Measurements from ENCODE around the gene CLK4. TPM values are rescaled to one million over a fixed set of nuclear protein-coding genes. Genes with fewer than 3 reads are reported as not detected.

The CLK4 gene
- total RNA-seq, 1 donor: 30.8 TPM

DNA sequence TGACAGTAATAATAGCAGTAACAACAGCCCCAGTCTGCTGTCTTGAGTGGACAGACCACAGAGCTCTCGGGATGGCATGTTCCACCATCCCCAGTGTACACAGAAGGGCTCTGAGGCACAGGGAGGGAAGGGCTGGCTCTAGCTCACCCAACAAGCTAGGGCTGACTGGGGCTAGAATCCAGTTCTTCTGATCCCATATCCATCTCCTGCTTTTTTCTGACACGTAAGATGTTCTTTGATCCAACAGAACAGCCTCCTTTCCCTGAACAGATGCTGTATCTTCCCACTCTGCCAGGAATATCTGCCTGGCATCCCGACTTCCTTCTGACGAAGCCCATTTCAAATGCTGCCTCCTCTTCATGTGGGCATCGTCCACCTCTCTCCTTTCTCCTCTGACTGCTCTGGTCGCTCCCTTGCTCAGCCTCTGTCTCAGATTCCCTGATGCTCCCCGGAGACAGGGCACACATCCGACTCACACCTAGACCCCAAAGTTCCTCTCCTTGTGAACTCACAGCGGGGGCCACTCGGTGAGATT lies 43.6 kb upstream of the CLK4 start:
- no peak overlapping the region for H3K4me3 ChIP-seq (ENCODE audit: low read depth, low read length)
- DNase-seq (ENCODE audit: low read depth): no peak
- TF ChIP-seq, protein P1, sequence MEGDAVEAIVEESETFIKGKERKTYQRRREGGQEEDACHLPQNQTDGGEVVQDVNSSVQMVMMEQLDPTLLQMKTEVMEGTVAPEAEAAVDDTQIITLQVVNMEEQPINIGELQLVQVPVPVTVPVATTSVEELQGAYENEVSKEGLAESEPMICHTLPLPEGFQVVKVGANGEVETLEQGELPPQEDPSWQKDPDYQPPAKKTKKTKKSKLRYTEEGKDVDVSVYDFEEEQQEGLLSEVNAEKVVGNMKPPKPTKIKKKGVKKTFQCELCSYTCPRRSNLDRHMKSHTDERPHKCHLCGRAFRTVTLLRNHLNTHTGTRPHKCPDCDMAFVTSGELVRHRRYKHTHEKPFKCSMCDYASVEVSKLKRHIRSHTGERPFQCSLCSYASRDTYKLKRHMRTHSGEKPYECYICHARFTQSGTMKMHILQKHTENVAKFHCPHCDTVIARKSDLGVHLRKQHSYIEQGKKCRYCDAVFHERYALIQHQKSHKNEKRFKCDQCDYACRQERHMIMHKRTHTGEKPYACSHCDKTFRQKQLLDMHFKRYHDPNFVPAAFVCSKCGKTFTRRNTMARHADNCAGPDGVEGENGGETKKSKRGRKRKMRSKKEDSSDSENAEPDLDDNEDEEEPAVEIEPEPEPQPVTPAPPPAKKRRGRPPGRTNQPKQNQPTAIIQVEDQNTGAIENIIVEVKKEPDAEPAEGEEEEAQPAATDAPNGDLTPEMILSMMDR (IDR thresholded peaks at IDR 0.05; ENCODE audit: insufficient read depth, low read length): no peak

DNA sequence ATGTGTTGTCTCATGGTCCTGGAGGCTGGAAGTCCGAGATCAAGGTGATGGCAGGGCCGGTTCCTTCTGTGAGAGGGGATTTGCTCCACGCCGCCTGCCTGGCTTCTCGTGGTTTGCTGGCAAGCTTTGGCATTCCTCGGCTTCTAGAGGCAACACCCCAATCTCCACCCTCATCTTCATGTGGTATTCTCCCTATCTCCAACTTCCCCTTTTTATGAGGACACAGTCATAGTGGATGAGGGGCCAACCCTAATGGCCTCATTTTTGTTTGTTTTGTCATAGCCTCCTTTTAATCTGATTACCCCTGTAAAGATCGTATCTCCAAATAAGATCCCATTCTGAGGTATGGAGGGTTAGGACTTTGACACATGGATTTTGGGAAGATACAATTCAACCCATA lies 41.7 kb upstream of the CLK4 start:
- H3K4me3 ChIP-seq (ENCODE audit: low read depth, low read length): no peak overlapping the region
- TF ChIP-seq, protein P1 (IDR thresholded peaks at IDR 0.05; ENCODE audit: insufficient read depth, low read length): no peak
- DNase-seq (ENCODE audit: low read depth): no peak

DNA sequence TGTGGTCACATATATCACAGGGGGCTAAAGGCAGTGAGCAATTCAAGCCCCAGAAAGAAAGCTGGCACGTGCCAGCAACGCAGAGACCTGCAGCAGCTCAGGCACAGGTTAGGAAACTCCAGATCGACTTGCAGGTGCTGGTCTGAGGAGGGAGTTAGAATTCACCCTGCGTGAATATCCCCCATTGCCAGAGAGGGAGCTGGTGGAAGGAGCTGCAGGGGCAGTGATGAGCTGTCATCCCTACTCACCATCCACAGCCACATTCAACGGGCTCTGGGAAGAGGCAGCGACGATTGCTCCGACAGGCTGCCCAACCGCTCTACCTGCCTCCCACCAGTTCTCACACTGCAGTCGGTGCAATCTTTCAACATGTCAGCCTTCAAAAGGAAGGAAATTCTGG lies 40.8 kb upstream of the CLK4 start:
- H3K4me3 ChIP-seq (ENCODE audit: low read depth, low read length): no peak overlapping the region
- TF ChIP-seq, protein P1 (IDR thresholded peaks at IDR 0.05; ENCODE audit: insufficient read depth, low read length): no peak
- DNase-seq (ENCODE audit: low read depth): no peak

DNA sequence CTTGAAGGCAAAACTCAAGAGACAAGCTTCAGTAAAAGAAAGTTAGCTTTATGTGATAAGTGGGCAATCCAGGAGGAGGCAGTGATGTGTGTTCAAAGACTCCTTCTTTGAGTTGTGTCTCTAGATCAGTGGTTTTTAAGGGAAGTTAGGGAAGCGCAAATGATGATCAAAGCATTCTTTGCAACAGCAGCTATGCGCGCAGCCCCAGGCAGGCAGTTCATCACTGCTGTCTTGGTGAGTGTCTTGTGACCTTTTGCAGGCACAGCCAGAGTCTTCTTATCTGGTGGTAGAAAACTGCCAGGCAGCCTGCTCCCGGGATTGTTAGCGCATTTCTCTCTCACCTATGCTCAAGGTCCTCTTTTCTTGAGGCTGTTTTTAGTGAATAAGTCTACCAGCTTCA lies 40.3 kb upstream of the CLK4 start:
- no peak for DNase-seq (ENCODE audit: low read depth)
- H3K4me3 ChIP-seq (ENCODE audit: low read depth, low read length): no peak overlapping the region
- TF ChIP-seq, protein P1 (IDR thresholded peaks at IDR 0.05; ENCODE audit: insufficient read depth, low read length): no peak

DNA sequence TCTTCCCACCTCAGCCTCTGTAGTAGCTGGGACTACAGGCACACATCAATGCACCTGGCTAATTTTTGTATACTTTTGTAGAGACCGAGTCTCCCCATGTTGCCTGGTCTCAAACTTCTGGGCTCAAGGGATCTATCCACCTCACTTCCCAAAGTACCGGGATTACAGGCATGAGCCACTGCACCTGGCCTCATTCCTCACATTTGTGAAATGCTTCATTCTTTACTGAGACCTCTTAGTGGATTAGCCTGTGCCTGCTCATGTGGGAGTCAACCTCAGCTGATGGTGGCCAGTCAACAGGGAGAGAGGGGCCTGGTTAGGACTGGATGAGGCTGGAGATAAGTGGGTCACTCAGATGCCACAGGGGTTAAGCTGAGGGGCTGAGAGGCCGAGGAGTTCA lies 37.3 kb upstream of the CLK4 start:
- no peak for DNase-seq (ENCODE audit: low read depth)

DNA sequence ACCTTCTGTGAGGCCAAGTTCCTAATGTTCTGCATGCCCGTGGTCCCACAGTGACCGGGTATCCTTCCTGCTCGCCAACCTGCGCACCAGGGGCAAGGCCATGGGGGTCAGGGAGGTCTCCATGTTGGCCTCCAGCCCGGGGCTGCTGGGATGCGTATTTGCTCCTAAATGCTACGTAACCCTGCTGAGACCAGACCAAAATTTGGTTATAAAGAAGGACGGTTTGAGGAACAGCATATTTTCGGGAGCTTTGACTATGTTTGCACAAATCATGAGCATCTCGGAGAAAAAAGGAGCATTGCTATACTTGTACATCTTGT lies 35.7 kb upstream of the CLK4 start:
- no peak overlapping the region for H3K4me3 ChIP-seq (ENCODE audit: low read depth, low read length)
- DNase-seq (ENCODE audit: low read depth): no peak
- TF ChIP-seq, protein P1 (IDR thresholded peaks at IDR 0.05; ENCODE audit: insufficient read depth, low read length): no peak

More for the DNA sequence above, 37.3 kb upstream of the CLK4 start:
- TF ChIP-seq, protein P1 (IDR thresholded peaks at IDR 0.05; ENCODE audit: insufficient read depth, low read length): no peak
- no peak overlapping the region for H3K4me3 ChIP-seq (ENCODE audit: low read depth, low read length)

DNA sequence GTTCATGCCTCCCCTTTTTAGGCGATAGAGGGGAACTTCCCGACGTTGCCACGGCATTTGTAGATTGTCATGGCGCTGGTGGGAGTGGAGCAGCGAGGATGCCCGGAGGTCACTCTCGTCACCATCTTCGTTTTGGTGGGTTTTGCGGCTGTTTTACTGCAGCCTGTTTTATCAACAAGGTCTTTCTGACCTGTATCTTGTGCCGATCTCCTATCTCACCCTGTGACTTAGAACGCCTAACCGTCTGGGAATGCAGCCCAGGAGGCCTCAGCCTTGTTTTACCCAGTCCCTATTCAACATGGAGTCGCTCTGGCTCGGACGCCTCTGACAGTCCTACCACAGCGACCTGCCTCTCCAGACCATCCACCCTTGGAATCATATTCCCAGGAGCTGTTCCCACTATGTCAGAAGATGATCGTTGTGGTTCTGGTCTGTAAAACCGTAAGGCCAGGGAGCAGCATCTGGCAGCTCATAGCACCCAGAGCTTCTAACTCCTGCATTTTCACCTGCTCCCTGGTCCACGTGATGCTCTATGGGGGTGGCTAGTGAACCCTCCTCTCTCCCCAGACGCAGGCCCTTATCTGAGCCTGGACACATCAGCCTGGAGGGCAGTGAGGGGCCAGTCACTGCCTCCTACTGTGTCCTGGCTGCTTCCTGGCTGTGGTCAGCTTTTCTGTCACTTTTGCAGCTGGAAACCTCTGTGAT lies 35.1 kb upstream of the CLK4 start:
- DNase-seq (ENCODE audit: low read depth): no peak
- TF ChIP-seq, protein P1 (IDR thresholded peaks at IDR 0.05; ENCODE audit: insufficient read depth, low read length): no peak
- H3K4me3 ChIP-seq (ENCODE audit: low read depth, low read length): no peak overlapping the region

Measured in fibroblast of the aortic adventitia (primary cell).